Effector memory CD4-positive, alpha-beta T cell (primary cell): ENCODE data around the gene LILRB4.

Experiments
- DNase-seq, 3 donors: peaks; one replicate each; pipeline ENCODE4 v3.0.0-alpha.2; 2020
- H3K27ac ChIP-seq: 2 replicates; pipeline ENCODE4 v1.7.0; 2013; ENCODE audit warnings: mild to moderate bottlenecking, low read length, moderate library complexity; ENCODE audit not compliant: insufficient read depth, poor library complexity, severe bottlenecking
- H3K27me3 ChIP-seq: replicated peaks from 2 replicates; pipeline ENCODE4 v1.7.0; 2013; ENCODE audit warnings: mild to moderate bottlenecking, low read length; ENCODE audit not compliant: insufficient read depth, control insufficient read depth, poor library complexity, severe bottlenecking
- H3K36me3 ChIP-seq: 2 replicates; pipeline ENCODE4 v1.7.0; 2013; ENCODE audit warnings: mild to moderate bottlenecking, low read length, moderate library complexity; ENCODE audit not compliant: control insufficient read depth, insufficient read depth
- H3K4me1 ChIP-seq: 2 replicates; pipeline ENCODE4 v1.7.0; 2013; ENCODE audit warnings: low read length, mild to moderate bottlenecking; ENCODE audit not compliant: control insufficient read depth, insufficient read depth, poor library complexity, severe bottlenecking
- H3K4me3 ChIP-seq: 2 replicates; pipeline ENCODE4 v1.7.0; 2013; ENCODE audit warnings: low read length, low read depth, mild to moderate bottlenecking; ENCODE audit not compliant: insufficient read depth, poor library complexity, severe bottlenecking
- H3K9me3 ChIP-seq: 2 replicates; pipeline ENCODE4 v1.7.0; 2013; ENCODE audit warnings: mild to moderate bottlenecking, low read length, moderate library complexity; ENCODE audit not compliant: control insufficient read depth

The LILRB4 gene

DNA sequence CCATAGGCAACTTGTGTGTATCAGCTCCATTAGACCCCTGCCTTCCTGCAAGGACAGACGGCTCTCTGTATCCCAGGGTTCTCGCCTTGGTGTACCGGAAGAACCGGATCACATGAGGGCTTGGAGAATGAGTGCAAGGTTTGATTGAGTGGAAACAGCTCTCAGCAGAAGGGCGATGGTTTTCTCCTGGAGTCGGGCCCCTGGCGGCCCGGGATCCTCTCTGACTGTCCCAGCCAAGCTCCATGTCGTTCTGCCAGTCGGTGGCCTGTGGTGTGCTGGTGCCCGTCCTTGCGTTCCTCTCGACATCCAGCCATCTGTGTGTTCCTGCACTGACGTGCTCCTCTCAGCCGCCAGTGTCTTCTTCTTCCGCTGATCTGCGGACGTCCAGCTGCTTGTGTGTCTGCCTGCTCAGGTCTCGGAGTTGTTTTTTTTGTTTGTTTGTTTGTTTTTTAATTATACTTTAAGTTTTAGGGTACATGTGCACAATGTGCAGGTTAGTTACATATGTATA, 16.4 kb upstream of the LILRB4 start:
- Histone ChIP-seq H3K27me3 (no peaks in the 10 kb centered on the region), H3K36me3 (no peaks in the 10 kb centered on the region), H3K27ac (no peak overlapping the region), H3K9me3 (no peaks in the 10 kb centered on the region), H3K4me1 (no peaks in the 10 kb centered on the region), H3K4me3 (no peak overlapping the region)
- DNase-seq, result no peak

DNA sequence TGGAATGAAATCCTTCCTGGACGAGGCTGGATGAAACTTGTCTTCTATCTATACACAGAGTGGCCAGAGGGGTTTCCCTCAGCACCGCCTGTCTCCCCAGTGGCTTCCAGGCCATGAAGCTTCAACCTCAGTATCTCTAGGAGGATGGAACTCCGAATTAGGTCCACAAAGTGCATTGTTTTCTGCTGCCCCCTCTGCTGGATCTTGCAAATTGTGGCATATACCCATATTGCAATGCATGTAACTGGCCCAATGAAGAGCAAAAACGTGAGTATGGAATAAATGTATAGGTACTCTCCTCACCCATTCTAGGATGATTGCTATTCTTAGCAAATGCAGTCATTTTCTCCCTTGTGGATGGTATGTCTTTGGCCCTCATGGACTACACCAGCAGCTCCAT, 14.7 kb upstream of the LILRB4 start:
- no peak for DNase-seq
- no peak overlapping the region for H3K27ac ChIP-seq
- no peaks in the 10 kb centered on the region for H3K9me3 ChIP-seq
- H3K27me3 ChIP-seq, result no peaks in the 10 kb centered on the region
- no peaks in the 10 kb centered on the region for H3K36me3 ChIP-seq
- no peaks in the 10 kb centered on the region for H3K4me1 ChIP-seq
- no peak overlapping the region for H3K4me3 ChIP-seq

DNA sequence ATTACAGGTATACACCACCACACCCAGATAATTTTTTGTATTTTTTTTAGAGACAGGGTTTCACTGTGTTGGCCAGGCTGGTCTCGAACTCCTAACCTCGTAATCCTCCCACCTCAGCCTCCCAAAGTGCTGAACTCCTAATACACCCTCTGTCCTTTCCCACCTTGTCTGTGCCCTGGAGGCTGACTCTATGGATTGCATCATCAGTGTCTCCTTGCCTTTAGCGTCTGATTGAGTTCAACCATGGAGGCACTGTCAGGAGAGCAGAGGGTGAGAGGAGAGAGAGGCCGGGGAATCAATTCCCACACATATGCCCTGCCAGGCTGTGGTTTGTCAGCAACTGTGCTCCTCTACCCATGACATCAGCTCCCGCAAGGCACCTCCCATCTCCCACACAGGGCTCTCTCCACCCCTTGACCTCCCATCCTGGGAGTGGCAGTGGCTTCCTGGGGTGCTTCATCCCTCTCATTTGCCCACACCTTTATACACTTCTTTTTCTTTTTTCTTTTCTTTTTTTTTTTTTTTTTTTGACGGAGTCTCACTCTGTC, 12.6 kb upstream of the LILRB4 start:
- no peak overlapping the region for H3K4me3 ChIP-seq
- no peak overlapping the region for H3K27ac ChIP-seq
- DNase-seq, result no peak

DNA sequence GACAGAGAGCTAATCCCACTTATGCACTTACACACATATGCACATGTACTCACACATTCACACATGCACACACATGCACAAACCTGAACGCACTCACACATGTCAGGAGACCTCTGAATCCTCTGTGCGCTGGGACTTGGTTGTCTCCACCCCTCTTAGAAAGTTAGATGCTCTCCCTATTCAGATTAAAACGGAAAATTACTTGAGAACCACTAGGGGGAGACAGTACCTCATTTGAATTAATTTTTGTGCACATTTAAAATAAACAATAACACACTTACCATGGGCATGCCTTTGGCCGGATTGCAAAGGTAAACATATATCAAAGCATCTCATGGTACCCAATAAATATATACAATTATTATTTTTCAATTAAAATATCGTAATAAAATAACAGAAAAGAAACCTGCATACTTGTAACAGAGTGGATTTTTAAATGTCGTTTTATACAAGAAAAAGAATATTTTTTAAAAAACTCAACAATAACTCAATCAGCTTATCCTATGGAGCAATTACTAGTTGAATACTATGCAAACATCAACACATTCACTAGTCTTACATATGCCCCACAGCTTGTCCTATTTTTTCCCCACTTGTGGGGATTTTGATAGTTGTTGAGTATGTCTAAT, 9.5 kb upstream of the LILRB4 start:
- H3K27ac ChIP-seq, result no peak overlapping the region
- no peaks in the 10 kb centered on the region for H3K4me1 ChIP-seq
- no peak for DNase-seq
- no peaks in the 10 kb centered on the region for H3K27me3 ChIP-seq
- H3K4me3 ChIP-seq, result no peak overlapping the region
- H3K36me3 ChIP-seq, result no peaks in the 10 kb centered on the region
- no peaks in the 10 kb centered on the region for H3K9me3 ChIP-seq

More for the DNA sequence above, 12.6 kb upstream of the LILRB4 start:
- Histone ChIP-seq H3K4me1 (no peaks in the 10 kb centered on the region), H3K27me3 (no peaks in the 10 kb centered on the region), H3K36me3 (no peaks in the 10 kb centered on the region), H3K9me3 (no peaks in the 10 kb centered on the region)

DNA sequence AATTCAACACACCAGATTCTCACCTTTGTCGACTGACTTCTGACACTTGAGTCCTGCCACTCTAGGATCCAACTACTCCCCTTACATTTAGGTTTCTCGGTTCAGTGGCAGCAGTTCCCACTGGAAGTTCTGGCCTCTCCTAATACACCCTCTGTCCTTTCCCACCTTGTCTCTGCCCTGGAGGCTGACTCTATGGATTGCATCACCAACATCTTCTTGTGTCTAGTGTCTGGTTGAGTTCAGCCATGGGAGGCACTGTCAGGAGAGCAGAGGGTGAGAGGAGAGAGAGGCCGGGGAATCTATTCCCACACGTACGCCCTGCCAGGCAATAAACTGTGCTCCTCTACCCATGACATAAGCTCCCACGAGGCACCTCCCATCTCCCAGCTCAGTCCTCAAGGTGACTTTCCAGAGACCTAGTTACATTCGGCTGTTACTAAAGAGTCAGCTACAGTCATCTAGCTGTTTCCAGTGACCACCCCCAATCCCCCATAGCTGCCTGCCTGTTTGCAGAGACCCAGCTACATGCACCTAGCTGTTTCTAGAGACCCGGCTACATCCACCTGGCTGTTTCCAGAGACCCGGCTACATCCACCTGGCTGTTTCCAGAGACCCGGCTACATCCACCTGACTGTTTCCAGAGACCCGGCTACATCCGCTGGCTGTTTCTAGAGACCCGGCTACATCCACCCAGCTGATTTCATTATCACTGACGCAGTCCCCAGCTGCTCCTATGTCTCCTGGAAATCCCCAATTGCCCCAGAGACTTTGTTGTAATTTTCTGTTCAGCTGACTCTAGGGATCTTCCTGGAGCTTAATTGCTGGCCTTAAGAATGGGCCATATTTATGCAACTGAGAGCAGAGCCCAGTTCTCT, 8.1 kb upstream of the LILRB4 start:
- H3K4me1 ChIP-seq, result no peaks in the 10 kb centered on the region

DNA sequence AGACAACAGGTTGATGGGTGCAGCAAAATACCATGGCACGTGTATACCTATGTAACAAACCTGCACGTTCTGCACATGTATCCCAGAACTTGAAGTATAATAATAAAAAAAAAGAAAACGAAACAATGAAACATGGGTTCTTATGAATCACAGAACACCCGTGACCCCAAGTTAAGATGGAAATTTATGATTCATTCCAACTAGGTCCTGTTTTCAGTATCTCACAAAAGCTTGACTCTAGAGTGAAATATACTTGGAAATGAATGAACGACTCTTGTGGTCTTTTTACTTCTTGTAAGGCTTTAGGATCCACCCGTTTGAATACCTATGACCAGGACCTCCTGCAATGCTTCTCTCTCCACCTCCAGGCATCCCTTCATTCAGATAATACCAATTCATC, 3.5 kb upstream of the LILRB4 start:
- Histone ChIP-seq H3K4me3 (no peak overlapping the region), H3K9me3 (no peaks in the 10 kb centered on the region), H3K36me3 (no peaks in the 10 kb centered on the region), H3K27ac (no peak overlapping the region), H3K27me3 (no peaks in the 10 kb centered on the region), H3K4me1 (no peaks in the 10 kb centered on the region)
- no peak for DNase-seq

More for the DNA sequence above, 8.1 kb upstream of the LILRB4 start:
- Histone ChIP-seq H3K9me3 (no peaks in the 10 kb centered on the region), H3K27me3 (no peaks in the 10 kb centered on the region), H3K36me3 (no peaks in the 10 kb centered on the region), H3K27ac (no peak overlapping the region), H3K4me3 (no peak overlapping the region)
- no peak for DNase-seq

DNA sequence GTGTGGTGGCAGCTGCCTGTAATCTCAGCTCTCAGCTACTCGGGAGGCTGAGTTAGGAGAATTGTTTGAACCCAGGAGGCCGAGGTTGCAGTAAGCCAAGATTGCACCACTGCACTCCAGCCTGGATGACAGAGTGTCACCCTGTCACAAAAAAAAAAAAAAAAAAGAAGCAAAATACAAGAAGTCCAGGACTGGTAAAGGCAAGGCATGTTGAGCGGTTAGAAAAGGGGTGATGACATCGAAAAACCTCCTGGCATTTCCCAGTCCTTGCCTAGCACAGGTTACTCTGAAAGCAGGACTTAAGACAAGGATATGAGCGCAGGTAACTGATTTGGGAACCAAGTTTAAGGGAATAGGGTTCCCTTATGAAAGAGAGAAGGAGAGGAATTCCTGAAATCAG, 2.5 kb upstream of the LILRB4 start:
- Histone ChIP-seq H3K27me3 (no peaks in the 10 kb centered on the region), H3K4me1 (no peaks in the 10 kb centered on the region), H3K36me3 (no peaks in the 10 kb centered on the region), H3K27ac (no peak overlapping the region), H3K4me3 (no peak overlapping the region), H3K9me3 (no peaks in the 10 kb centered on the region)
- DNase-seq, result no peak

DNA sequence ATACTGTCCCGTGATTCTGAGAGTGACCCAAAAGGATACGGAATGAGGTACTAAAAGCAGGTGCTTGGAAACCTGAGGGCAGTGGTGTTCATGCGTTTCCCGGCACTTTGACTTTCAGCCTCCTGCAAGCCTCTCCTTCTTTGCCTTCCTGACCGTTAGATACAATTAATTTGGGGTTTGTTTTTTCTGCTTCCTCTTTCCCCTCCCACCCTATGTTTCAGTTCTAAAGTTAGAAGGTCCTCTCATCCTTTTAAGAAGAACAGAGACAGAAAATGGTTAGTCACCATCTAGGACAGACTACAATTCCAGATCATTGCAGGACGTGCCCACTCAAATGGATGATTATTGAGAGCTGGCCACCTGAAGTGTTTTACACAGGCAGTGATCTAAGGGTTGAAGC, 1.8 kb upstream of the LILRB4 start:
- Histone ChIP-seq H3K9me3 (no peaks in the 10 kb centered on the region), H3K27ac (no peak overlapping the region), H3K4me3 (no peak overlapping the region), H3K36me3 (no peaks in the 10 kb centered on the region), H3K27me3 (no peaks in the 10 kb centered on the region), H3K4me1 (no peaks in the 10 kb centered on the region)
- DNase-seq, result no peak

DNA sequence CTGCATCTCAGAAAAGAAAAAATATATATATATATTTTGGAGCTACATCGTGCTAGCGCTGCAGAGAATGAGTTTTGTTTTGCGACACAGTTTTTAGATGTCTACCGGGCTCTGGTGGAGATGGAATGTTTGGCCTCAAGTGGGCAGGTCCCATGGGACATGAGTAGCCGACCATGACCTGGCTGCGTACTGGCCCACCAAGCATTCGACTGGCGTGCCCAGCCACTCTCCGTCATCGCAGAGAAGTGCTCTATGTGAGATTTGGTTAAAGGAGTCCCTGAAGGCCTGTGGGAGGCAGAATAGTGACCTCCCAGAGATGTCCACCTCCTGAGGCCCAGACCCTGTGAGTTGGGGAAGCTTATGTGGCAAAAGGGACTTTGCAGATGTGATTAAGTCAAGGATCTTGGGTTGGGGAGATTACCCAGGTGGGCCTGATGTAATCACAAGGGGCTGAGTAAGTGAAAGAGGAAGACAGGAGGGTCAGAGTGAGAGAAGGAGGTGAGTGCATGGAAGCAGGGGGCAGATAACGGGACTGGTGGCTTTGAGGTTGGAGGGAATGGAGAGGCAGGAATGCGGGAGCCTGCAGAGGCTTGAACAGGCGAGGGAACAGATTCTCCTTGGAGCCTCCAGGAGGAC, 821 bp upstream of the LILRB4 start:
- Histone ChIP-seq H3K27me3 (no peaks in the 10 kb centered on the region), H3K4me3 (no peak overlapping the region), H3K27ac (no peak overlapping the region), H3K9me3 (no peaks in the 10 kb centered on the region), H3K4me1 (no peaks in the 10 kb centered on the region), H3K36me3 (no peaks in the 10 kb centered on the region)
- no peak for DNase-seq
